Testis (tissue), 2 donors: Measurements from ENCODE around the gene COQ6.

Experiments used
- POLR2A ChIP-seq: fragments of 450-650 bp; IDR thresholded peaks from one replicate; pipeline ENCODE4 v1.6.1; 2017; ENCODE audit warnings: antibody characterized with exemption, mild to moderate bottlenecking, moderate library complexity
- TF ChIP-seq, protein P1 (sequence below), 3 experiments: fragments of 450-650 bp in 2 of 3; fragments of 200-600 bp in 1 of 3; sonication (generic) in 1 of 3; IDR thresholded peaks; one replicate each; pipeline ENCODE4 v1.5.1; 2016 to 2019; ENCODE audit warnings: antibody characterized with exemption in 3 of 3, mild to moderate bottlenecking in 2 of 3, moderate library complexity in 1 of 3

DNA sequence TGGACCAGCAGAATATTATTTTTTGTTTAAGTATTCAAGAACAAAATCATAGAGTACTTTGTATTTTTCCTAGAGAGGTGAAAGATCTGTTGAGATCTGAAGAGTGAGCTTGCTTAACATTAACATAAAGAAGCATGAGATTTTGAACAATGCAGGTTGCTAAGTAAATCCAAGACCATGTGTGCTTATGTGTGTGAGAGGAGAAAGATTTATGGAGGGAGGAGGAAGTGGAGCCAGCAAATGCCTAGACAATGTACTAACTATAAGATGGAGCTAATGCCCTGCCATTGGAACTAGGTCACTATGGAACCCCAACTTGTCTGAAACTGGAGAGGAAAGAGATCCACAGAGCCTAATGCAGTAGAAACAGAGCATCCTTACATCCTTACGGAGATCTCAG, 13.6 kb upstream of the COQ6 start:
- TF ChIP-seq, protein P1, sequence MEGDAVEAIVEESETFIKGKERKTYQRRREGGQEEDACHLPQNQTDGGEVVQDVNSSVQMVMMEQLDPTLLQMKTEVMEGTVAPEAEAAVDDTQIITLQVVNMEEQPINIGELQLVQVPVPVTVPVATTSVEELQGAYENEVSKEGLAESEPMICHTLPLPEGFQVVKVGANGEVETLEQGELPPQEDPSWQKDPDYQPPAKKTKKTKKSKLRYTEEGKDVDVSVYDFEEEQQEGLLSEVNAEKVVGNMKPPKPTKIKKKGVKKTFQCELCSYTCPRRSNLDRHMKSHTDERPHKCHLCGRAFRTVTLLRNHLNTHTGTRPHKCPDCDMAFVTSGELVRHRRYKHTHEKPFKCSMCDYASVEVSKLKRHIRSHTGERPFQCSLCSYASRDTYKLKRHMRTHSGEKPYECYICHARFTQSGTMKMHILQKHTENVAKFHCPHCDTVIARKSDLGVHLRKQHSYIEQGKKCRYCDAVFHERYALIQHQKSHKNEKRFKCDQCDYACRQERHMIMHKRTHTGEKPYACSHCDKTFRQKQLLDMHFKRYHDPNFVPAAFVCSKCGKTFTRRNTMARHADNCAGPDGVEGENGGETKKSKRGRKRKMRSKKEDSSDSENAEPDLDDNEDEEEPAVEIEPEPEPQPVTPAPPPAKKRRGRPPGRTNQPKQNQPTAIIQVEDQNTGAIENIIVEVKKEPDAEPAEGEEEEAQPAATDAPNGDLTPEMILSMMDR (IDR thresholded peaks at IDR 0.05): no peak
- no peak for TF ChIP-seq POLR2A
